Measurements from ENCODE around the gene ITGAD.

DNA sequence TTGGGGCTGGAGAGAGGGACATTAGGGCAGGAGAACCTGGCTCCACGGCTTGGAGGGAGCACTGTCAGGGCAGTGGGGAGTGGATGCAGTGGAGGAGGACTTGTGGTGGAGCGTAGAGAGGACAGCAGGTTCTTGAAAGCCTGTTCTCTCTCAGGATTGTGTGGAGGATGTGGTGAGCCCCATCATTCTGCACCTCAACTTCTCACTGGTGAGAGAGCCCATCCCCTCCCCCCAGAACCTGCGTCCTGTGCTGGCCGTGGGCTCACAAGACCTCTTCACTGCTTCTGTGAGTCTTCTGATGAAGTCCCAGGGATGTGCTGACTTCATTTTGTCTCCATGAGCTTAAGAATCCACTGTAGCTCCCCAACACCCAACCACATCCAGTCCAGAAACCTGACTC is 21.6 kb downstream of the ITGAD start:
- no peak for TF ChIP-seq CTCF (IDR thresholded peaks at IDR 0.05)
- TF ChIP-seq EZH2 (IDR thresholded peaks at IDR 0.05; ENCODE audit: borderline replicate concordance, insufficient read depth, low read depth, low read length, poor library complexity, severe bottlenecking): no peak
